Measurements from ENCODE around the gene NXPE2. TPM values are rescaled to one million over a fixed set of nuclear protein-coding genes. Genes with fewer than 3 reads are reported as not detected.

The NXPE2 gene
- polyA plus RNA-seq, 2 of the 4 experiments (the other 2 are of a cell fraction), result 0.09 TPM; not detected in 1

GRCh38 chr11:114653148-114653547, 25.2 kb upstream of the NXPE2 start:
- ChIA-PET POLR2A (no interaction called here), CTCF (no interaction called here)
- H3K9me3 ChIP-seq, result no peaks in the 10 kb centered on the region
- DNase-seq (ENCODE audit: low read depth in 1 of 2, low spot score in 1 of 2) (no peak), ATAC-seq (no peak), FAIRE-seq (no peak)
- no peak overlapping the region for H3K4me2 ChIP-seq
- H3K27ac ChIP-seq, result no peak overlapping the region
- no peak overlapping the region for H3K4me3 ChIP-seq
- TF ChIP-seq RARB (CRISPR knock-in tag; IDR thresholded peaks at IDR 0.05), result no peak
- no peak for TF ChIP-seq ZSCAN20 (CRISPR knock-in tag; IDR thresholded peaks at IDR 0.05)
- TF ChIP-seq FOSL2 (IDR thresholded peaks at IDR 0.05), result no peak
- TF ChIP-seq FOSL2 (CRISPR knock-in tag; IDR thresholded peaks at IDR 0.05), result no peak
- no peak for TF ChIP-seq FOXS1 (CRISPR knock-in tag; IDR thresholded peaks at IDR 0.05)
- TF ChIP-seq ESRRA (IDR thresholded peaks at IDR 0.05; ENCODE audit: borderline replicate concordance, low read length), result no peak
- no peak for TF ChIP-seq CTCF (IDR thresholded peaks at IDR 0.05)
- no peak for TF ChIP-seq USF2 (IDR thresholded peaks at IDR 0.05)
- WGBS (ENCODE audit: missing lambda C conversion rate), result 0% methylated on average over 2 of the region's 2 CpGs
- no peaks in the 10 kb centered on the region for H3K4me1 ChIP-seq

- no peak for FAIRE-seq
- CTCF ChIA-PET, result no interaction called here
- 13% methylated on average over 2 of the region's 2 CpGs for WGBS (ENCODE audit: missing lambda C conversion rate)
These were observed 13.7 kb upstream of the NXPE2 start for GRCh38 chr11:114664641-114665040.

GRCh38 chr11:114666760-114667159, 11.6 kb upstream of the NXPE2 start:
- TF ChIP-seq CBX8 (IDR thresholded peaks at IDR 0.05), result no peak
- no peak for TF ChIP-seq NFE2L2 (conservative IDR thresholded peaks at IDR 0.05; ENCODE audit: low read length)
- TF ChIP-seq JUNB (IDR thresholded peaks at IDR 0.05), result no peak
- no peak for TF ChIP-seq NR3C1 (IDR thresholded peaks at IDR 0.05)
- TF ChIP-seq BCL3 (IDR thresholded peaks at IDR 0.05), result no peak
- no peak for TF ChIP-seq EHMT2 (IDR thresholded peaks at IDR 0.05; ENCODE audit: low read depth)
- TF ChIP-seq CTCF (IDR thresholded peaks at IDR 0.05), result no peak
- TF ChIP-seq TFCP2L1 (CRISPR knock-in tag; IDR thresholded peaks at IDR 0.05), result no peak
- TF ChIP-seq CEBPB (IDR thresholded peaks at IDR 0.05), result no peak
- no peak for TF ChIP-seq SMC3 (IDR thresholded peaks at IDR 0.05)
- no peak for TF ChIP-seq HOXB5 (CRISPR knock-in tag; IDR thresholded peaks at IDR 0.05)
- no peak for TF ChIP-seq CHD2 (IDR thresholded peaks at IDR 0.05; ENCODE audit: low read length, partially characterized antibody)
- TF ChIP-seq CBX2 (IDR thresholded peaks at IDR 0.05; ENCODE audit: borderline replicate concordance, low read depth), result no peak
- TF ChIP-seq RAD21 (conservative IDR thresholded peaks at IDR 0.05 in 1 of 2, IDR thresholded peaks at IDR 0.05 in 1 of 2), result no peak
- no peak for TF ChIP-seq ZC3H11A (IDR thresholded peaks at IDR 0.05)
- no peak for TF ChIP-seq ELK1 (IDR thresholded peaks at IDR 0.05; ENCODE audit: low read depth, low read length)
- TF ChIP-seq KDM5A (IDR thresholded peaks at IDR 0.05), result no peak
- no peak for TF ChIP-seq PHF8 (IDR thresholded peaks at IDR 0.05; ENCODE audit: borderline replicate concordance, low read depth)
- no peak for TF ChIP-seq HMGXB4 (CRISPR knock-in tag; IDR thresholded peaks at IDR 0.05; ENCODE audit: borderline replicate concordance)
- H3K9me3 ChIP-seq, result no peaks in the 10 kb centered on the region
- no peak overlapping the region for H3K27ac ChIP-seq
- H3K4me3 ChIP-seq, result no peak overlapping the region
- FAIRE-seq (no peak), ATAC-seq (no peak), DNase-seq (ENCODE audit: low read depth in 1 of 2, low spot score in 1 of 2) (no peak)
- H3K4me2 ChIP-seq, result no peak overlapping the region
- no peaks in the 10 kb centered on the region for H3K4me1 ChIP-seq
- 10% methylated on average over 2 of the region's 2 CpGs for WGBS (ENCODE audit: missing lambda C conversion rate)
- CTCF ChIA-PET, result no interaction called here
- POLR2A ChIA-PET, result no interaction called here

More at GRCh38 chr11:114664641-114665040, 13.7 kb upstream of the NXPE2 start:
- Histone ChIP-seq H3K4me2 (no peak overlapping the region), H3K27ac (no peak overlapping the region), H3K4me1 (no peaks in the 10 kb centered on the region), H3K4me3 (no peak overlapping the region), H3K9me3 (no peaks in the 10 kb centered on the region)
- POLR2A ChIA-PET, result no interaction called here
- TF ChIP-seq EP300 (IDR thresholded peaks at IDR 0.05) (no peak), NPAS2 (CRISPR knock-in tag; IDR thresholded peaks at IDR 0.05; ENCODE audit: borderline replicate concordance) (no peak), CBX8 (IDR thresholded peaks at IDR 0.05) (no peak)
- ATAC-seq (no peak), DNase-seq (ENCODE audit: low read depth in 1 of 2, low spot score in 1 of 2) (no peak)

All from A549 (cell line).